KMS-11 (cell line): ENCODE results near the gene M1AP.

Experiments
- H2AFZ ChIP-seq: fragments of 200-600 bp; sonication (generic); 2 replicates; pipeline ENCODE4 v1.6.1; 2016; ENCODE audit warnings: antibody characterized with exemption, mixed run types, low read depth
- H3K27ac ChIP-seq: fragments of 200-600 bp; sonication (generic); 2 replicates; pipeline ENCODE4 v1.6.1; 2016; ENCODE audit warnings: mild to moderate bottlenecking, mixed run types
- H3K27me3 ChIP-seq: fragments of 200-600 bp; sonication (generic); 2 replicates; pipeline ENCODE4 v1.6.1; 2017; ENCODE audit warnings: mild to moderate bottlenecking, low read depth, mixed run types, moderate library complexity; ENCODE audit not compliant: insufficient read depth
- H3K36me3 ChIP-seq: fragments of 200-600 bp; sonication (generic); 2 replicates; pipeline ENCODE4 v1.6.1; 2017; ENCODE audit warnings: mild to moderate bottlenecking, mixed run types; ENCODE audit not compliant: insufficient read depth
- H3K4me1 ChIP-seq: fragments of 200-600 bp; sonication (generic); 2 replicates; pipeline ENCODE4 v1.6.1; 2016; ENCODE audit warnings: mild to moderate bottlenecking, low read depth, mixed run types; ENCODE audit not compliant: poor library complexity, severe bottlenecking
- H3K4me2 ChIP-seq: fragments of 200-600 bp; sonication (generic); 2 replicates; pipeline ENCODE4 v1.7.0; 2016; ENCODE audit warnings: mild to moderate bottlenecking, mixed run types
- H3K4me3 ChIP-seq: fragments of 200-600 bp; sonication (generic); IDR thresholded peaks from 2 replicates; pipeline ENCODE4 v1.6.1; 2017; ENCODE audit warnings: low read depth, low read length, mixed read lengths; ENCODE audit not compliant: insufficient read depth
- H3K79me2 ChIP-seq: fragments of 200-600 bp; sonication (generic); 2 replicates; pipeline ENCODE4 v1.6.1; 2016; ENCODE audit warnings: low read depth, mixed run types; ENCODE audit not compliant: insufficient read depth
- H3K9ac ChIP-seq: fragments of 200-600 bp; sonication (generic); 2 replicates; pipeline ENCODE4 v1.6.1; 2016; ENCODE audit warnings: mild to moderate bottlenecking, mixed run types
- H4K20me1 ChIP-seq: fragments of 200-600 bp; sonication (generic); 2 replicates; pipeline ENCODE4 v1.6.1; 2016; ENCODE audit warnings: mild to moderate bottlenecking, mixed run types; ENCODE audit not compliant: insufficient read depth
- CTCF ChIP-seq: fragments of 200-600 bp; sonication (generic); conservative IDR thresholded peaks from 2 replicates; pipeline ENCODE4 v1.6.1; 2017; ENCODE audit warnings: low read depth, mild to moderate bottlenecking, antibody characterized with exemption, low read length, moderate library complexity, mixed read lengths

M1AP gene

GRCh38 chr2:74618410-74619083 is 29.6 kb downstream of the M1AP start:
- Histone ChIP-seq H4K20me1 (no peaks in the 10 kb centered on the region), H3K9ac (no peak overlapping the region), H3K4me2 (no peak overlapping the region), H2AFZ (no peak overlapping the region), H3K79me2 (no peaks in the 10 kb centered on the region), H3K27ac (no peak overlapping the region), H3K36me3 (no peaks in the 10 kb centered on the region), H3K4me3 (no peak overlapping the region), H3K4me1 (no peaks in the 10 kb centered on the region), H3K27me3 (no peaks in the 10 kb centered on the region)
- no peak for TF ChIP-seq CTCF

- H4K20me1 ChIP-seq = no peaks in the 10 kb centered on the region
- TF ChIP-seq CTCF = no peak
These were observed 31.0 kb downstream of the M1AP start for GRCh38 chr2:74617122-74617521.

GRCh38 chr2:74606927-74607326 is 41.2 kb downstream of the M1AP start:
- Histone ChIP-seq H3K27me3 (no peaks in the 10 kb centered on the region), H3K4me1 (no peaks in the 10 kb centered on the region), H3K4me2 (no peak overlapping the region), H3K9ac (no peak overlapping the region), H3K79me2 (no peaks in the 10 kb centered on the region), H4K20me1 (no peaks in the 10 kb centered on the region), H3K4me3 (no peak overlapping the region), H3K36me3 (no peaks in the 10 kb centered on the region), H2AFZ (no peak overlapping the region), H3K27ac (no peak overlapping the region)
- TF ChIP-seq CTCF = no peak

More at GRCh38 chr2:74617122-74617521, 31.0 kb downstream of the M1AP start:
- no peak overlapping the region for H3K4me2 ChIP-seq
- no peak overlapping the region for H3K4me3 ChIP-seq
- no peak overlapping the region for H3K9ac ChIP-seq
- H2AFZ ChIP-seq = no peak overlapping the region
- no peaks in the 10 kb centered on the region for H3K79me2 ChIP-seq
- H3K4me1 ChIP-seq = no peaks in the 10 kb centered on the region
- no peaks in the 10 kb centered on the region for H3K27me3 ChIP-seq
- H3K36me3 ChIP-seq = no peaks in the 10 kb centered on the region
- no peak overlapping the region for H3K27ac ChIP-seq

- Histone ChIP-seq H3K27ac (no peak overlapping the region), H3K4me2 (no peak overlapping the region), H3K4me3 (no peak overlapping the region), H3K27me3 (no peaks in the 10 kb centered on the region), H3K4me1 (no peaks in the 10 kb centered on the region), H3K36me3 (no peaks in the 10 kb centered on the region), H2AFZ (no peak overlapping the region), H4K20me1 (no peaks in the 10 kb centered on the region), H3K79me2 (no peaks in the 10 kb centered on the region), H3K9ac (no peak overlapping the region)
- TF ChIP-seq CTCF = no peak
These were observed 44.7 kb downstream of the M1AP start for GRCh38 chr2:74603282-74604000.
